Astrocyte (in vitro differentiated cells and primary cell): ENCODE results near the gene CARS1. TPM values are rescaled to one million over a fixed set of nuclear protein-coding genes. Genes with fewer than 3 reads are reported as not detected.

Source experiments
- DNase-seq: peaks from one replicate; pipeline ENCODE4 v3.0.0-alpha.2; 2010; ENCODE audit warnings: low read depth
- FAIRE-seq: peaks from 2 replicates; lab custom pipeline; 2011; peaks lifted over from hg19 to GRCh38; lab: Jason Lieb, UNC
- H2AFZ ChIP-seq: 2 replicates; pipeline ENCODE4 v1.6.0; 2012; ENCODE audit warnings: low read depth, low read length, inconsistent platforms
- H3K27ac ChIP-seq: 2 replicates; pipeline ENCODE4 v1.5.1; 2011; ENCODE audit warnings: low read depth, low read length, inconsistent platforms
- H3K27me3 ChIP-seq: 2 replicates; pipeline ENCODE4 v1.6.0; 2011; ENCODE audit warnings: low read length, inconsistent platforms; ENCODE audit not compliant: insufficient read depth
- H3K36me3 ChIP-seq: 2 replicates; pipeline ENCODE4 v1.5.1; 2011; ENCODE audit warnings: low read length, inconsistent platforms; ENCODE audit not compliant: insufficient read depth
- H3K4me1 ChIP-seq: 2 replicates; pipeline ENCODE4 v1.5.1; 2011; ENCODE audit warnings: low read length, inconsistent platforms; ENCODE audit not compliant: insufficient read depth
- H3K4me2 ChIP-seq: 2 replicates; pipeline ENCODE4 v1.6.0; 2012; ENCODE audit warnings: low read length, inconsistent platforms
- H3K4me3 ChIP-seq: 2 replicates; pipeline ENCODE4 v1.5.1; 2011; ENCODE audit warnings: low read depth, mild to moderate bottlenecking, low read length, inconsistent platforms; ENCODE audit not compliant: insufficient read depth
- H3K79me2 ChIP-seq: 2 replicates; pipeline ENCODE4 v1.6.0; 2012; ENCODE audit warnings: mild to moderate bottlenecking, low read length, inconsistent platforms; ENCODE audit not compliant: insufficient read depth
- H3K9ac ChIP-seq: 2 replicates; pipeline ENCODE4 v1.6.0; 2012; ENCODE audit warnings: mild to moderate bottlenecking, low read length, inconsistent platforms
- H3K9me3 ChIP-seq: 2 replicates; pipeline ENCODE4 v1.5.1; 2012; ENCODE audit warnings: low read depth, mild to moderate bottlenecking, low read length, inconsistent platforms; ENCODE audit not compliant: insufficient read depth
- H4K20me1 ChIP-seq: 2 replicates; pipeline ENCODE4 v1.6.0; 2012; ENCODE audit warnings: low read length, inconsistent platforms; ENCODE audit not compliant: insufficient read depth
- H3K27ac Mint-ChIP-seq: one replicate; pipeline ENCODE4 v1.8.0; 2021; ENCODE audit warnings: mild to moderate bottlenecking, mixed read lengths; ENCODE audit not compliant: unreplicated experiment
- H3K27me3 Mint-ChIP-seq: one replicate; pipeline ENCODE4 v1.8.0; 2021; ENCODE audit warnings: low read depth, mixed read lengths; ENCODE audit not compliant: unreplicated experiment
- H3K36me3 Mint-ChIP-seq: one replicate; pipeline ENCODE4 v1.8.0; 2021; ENCODE audit warnings: low read depth, mixed read lengths; ENCODE audit not compliant: unreplicated experiment
- H3K4me1 Mint-ChIP-seq: one replicate; pipeline ENCODE4 v1.8.0; 2021; ENCODE audit warnings: low read depth, mixed read lengths; ENCODE audit not compliant: unreplicated experiment
- H3K4me3 Mint-ChIP-seq: one replicate; pipeline ENCODE4 v1.8.0; 2021; ENCODE audit warnings: mild to moderate bottlenecking, moderate library complexity, mixed read lengths; ENCODE audit not compliant: unreplicated experiment
- H3K9me3 Mint-ChIP-seq: one replicate; pipeline ENCODE4 v1.8.0; 2021; ENCODE audit warnings: mild to moderate bottlenecking, mixed read lengths; ENCODE audit not compliant: unreplicated experiment
- CTCF ChIP-seq: IDR thresholded peaks from 2 replicates; pipeline ENCODE4 v1.5.1; 2011; ENCODE audit warnings: low read depth, mild to moderate bottlenecking, inconsistent platforms, low read length, moderate library complexity; ENCODE audit not compliant: insufficient read depth
- EZH2 ChIP-seq: IDR thresholded peaks from 2 replicates; pipeline ENCODE4 v1.6.1; 2012; ENCODE audit warnings: mild to moderate bottlenecking, low read length, inconsistent platforms; ENCODE audit not compliant: insufficient read depth
- total RNA-seq: library from RNA; stranded (reverse); gene quantifications from 2 replicates; pipeline ENCODE4 v1.2.1, GENCODE V29; 2021

The CARS1 gene
- total RNA-seq, 1 donor from 2014 or later, result 123 TPM

GRCh38 chr11:2958251-2958650 lies 99.0 kb downstream of the CARS1 start:
- Mint-ChIP-seq H3K4me1 (peaks cover 33% of the 10 kb centered on the region), H3K9me3 (peaks cover 3% of the 10 kb centered on the region), H3K27me3 (no peaks in the 10 kb centered on the region), H3K27ac (no peak overlapping the region), H3K36me3 (peaks cover 33% of the 10 kb centered on the region), H3K4me3 (no peak overlapping the region)
- H3K27me3 ChIP-seq, result no peaks in the 10 kb centered on the region
- no peak overlapping the region for H3K4me3 ChIP-seq
- no peak overlapping the region for H3K9ac ChIP-seq
- H3K27ac ChIP-seq, result no peak overlapping the region
- TF ChIP-seq CTCF, result no peak
- no peak for TF ChIP-seq EZH2
- no peak overlapping the region for H3K4me2 ChIP-seq
- peaks cover 61% of the 10 kb centered on the region for H3K36me3 ChIP-seq
- FAIRE-seq, result no peak
- no peak overlapping the region for H2AFZ ChIP-seq
- peaks cover 16% of the 10 kb centered on the region for H3K4me1 ChIP-seq
- peaks cover 37% of the 10 kb centered on the region for H4K20me1 ChIP-seq
- no peak for DNase-seq
- H3K9me3 ChIP-seq, result no peaks in the 10 kb centered on the region
- peaks cover 62% of the 10 kb centered on the region for H3K79me2 ChIP-seq

- no peak overlapping the region for H2AFZ ChIP-seq
- DNase-seq (no peak), FAIRE-seq (no peak)
- Mint-ChIP-seq H3K4me1 (peaks cover 55% of the 10 kb centered on the region), H3K27me3 (no peaks in the 10 kb centered on the region), H3K9me3 (peaks cover under 1% of the 10 kb centered on the region), H3K27ac (no peak overlapping the region), H3K4me3 (no peak overlapping the region), H3K36me3 (peaks cover 22% of the 10 kb centered on the region)
- TF ChIP-seq EZH2, result no peak
- no peak for TF ChIP-seq CTCF
- no peak overlapping the region for H3K4me2 ChIP-seq
- H3K27me3 ChIP-seq, result no peaks in the 10 kb centered on the region
- H3K9me3 ChIP-seq, result no peaks in the 10 kb centered on the region
- H3K79me2 ChIP-seq, result peaks cover 43% of the 10 kb centered on the region
- H3K36me3 ChIP-seq, result peaks cover 55% of the 10 kb centered on the region
- no peak overlapping the region for H3K9ac ChIP-seq
- peaks cover 22% of the 10 kb centered on the region for H4K20me1 ChIP-seq
- H3K4me3 ChIP-seq, result no peak overlapping the region
- peaks cover 38% of the 10 kb centered on the region for H3K4me1 ChIP-seq
- H3K27ac ChIP-seq, result no peak overlapping the region
These were observed 101.2 kb downstream of the CARS1 start for GRCh38 chr11:2955906-2956476.

- no peak for TF ChIP-seq CTCF
- no peak for TF ChIP-seq EZH2
- Histone ChIP-seq H3K79me2 (peaks cover 43% of the 10 kb centered on the region), H3K27ac (peak overlapping the region; percentile 3), H3K9me3 (no peaks in the 10 kb centered on the region), H2AFZ (no peak overlapping the region), H4K20me1 (peaks cover 12% of the 10 kb centered on the region), H3K9ac (no peak overlapping the region), H3K4me1 (peaks cover 44% of the 10 kb centered on the region), H3K27me3 (no peaks in the 10 kb centered on the region), H3K4me3 (no peak overlapping the region), H3K4me2 (peak overlapping the region; percentile 2), H3K36me3 (peaks cover 62% of the 10 kb centered on the region)
- FAIRE-seq (no peak), DNase-seq (no peak)
- Mint-ChIP-seq H3K4me1 (peaks cover 63% of the 10 kb centered on the region), H3K4me3 (peak overlapping the region; percentile 16), H3K9me3 (no peaks in the 10 kb centered on the region), H3K27ac (no peak overlapping the region), H3K36me3 (peaks cover 23% of the 10 kb centered on the region), H3K27me3 (no peaks in the 10 kb centered on the region)
These were observed 103.0 kb downstream of the CARS1 start for GRCh38 chr11:2954263-2954662.
